Islet of Langerhans (tissue), 1 donor: ENCODE data around the gene ADCY9.
"Not testable (repeated sequence)": the region's sequence is repeated elsewhere in the genome, so short reads cannot be mapped to it uniquely, and the experiment has no call there.

ENCODE experiments used
- FAIRE-seq: peaks from one replicate; lab custom pipeline; 2011; peaks lifted over from hg19 to GRCh38; lab: Jason Lieb, UNC

Gene ADCY9

DNA sequence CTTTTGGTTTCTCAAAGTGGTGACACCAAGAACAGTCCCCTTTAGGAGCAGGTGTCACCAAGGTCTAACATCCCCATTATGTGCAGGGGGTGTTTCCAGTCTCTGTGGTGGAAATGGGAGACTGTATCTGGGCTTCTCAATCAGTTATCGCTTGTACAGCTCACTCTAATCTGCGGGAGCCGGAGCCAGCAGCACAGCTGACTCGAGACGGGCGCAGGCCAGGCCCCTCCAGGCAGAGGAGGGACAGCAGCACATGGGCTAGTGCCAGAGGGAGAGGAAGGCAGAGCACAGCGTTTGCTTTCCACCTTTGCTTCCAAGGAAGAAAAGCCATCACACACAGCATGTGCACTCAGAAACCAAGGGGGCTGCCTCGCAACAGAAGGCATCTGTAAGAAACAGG, 144.5 kb downstream of the ADCY9 start:
- no peak for FAIRE-seq

DNA sequence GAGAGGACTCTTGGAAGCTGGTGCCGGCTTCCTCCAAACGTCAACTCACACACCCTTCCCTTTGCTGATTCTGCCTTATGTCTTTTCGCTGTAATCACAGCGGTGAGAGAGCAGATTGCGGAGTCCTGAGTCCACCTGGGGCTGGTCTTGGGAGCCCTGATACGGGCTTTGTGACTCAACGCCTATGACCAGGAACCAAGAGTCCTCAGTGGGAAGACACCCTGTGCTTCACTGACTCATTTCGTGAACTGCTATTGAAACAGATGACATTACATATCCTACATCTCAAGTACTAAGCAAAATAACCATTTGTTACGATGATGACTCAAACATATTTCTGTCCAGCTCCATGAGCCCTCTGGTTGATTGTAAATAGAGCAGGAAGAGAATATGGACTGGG, 145.0 kb downstream of the ADCY9 start:
- no peak for FAIRE-seq

DNA sequence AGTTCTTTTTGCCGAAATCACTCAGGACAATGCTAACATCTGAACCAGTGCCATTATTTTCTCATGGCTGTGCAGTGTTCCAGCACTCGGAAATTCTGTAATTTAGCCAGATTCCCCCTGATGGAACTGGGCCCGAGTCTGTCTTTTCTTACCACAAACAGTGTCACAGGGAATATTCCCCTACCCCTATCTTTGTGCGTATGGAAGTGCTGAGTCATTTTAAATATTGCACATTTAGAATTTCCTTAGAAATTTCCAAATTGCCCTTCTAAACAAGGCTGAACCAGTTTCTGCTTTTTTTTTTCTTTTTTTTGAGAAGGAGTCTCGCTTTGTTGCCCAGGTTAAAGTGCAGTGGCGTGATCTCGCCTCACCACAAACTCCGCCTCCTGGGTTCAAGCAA, 147.7 kb downstream of the ADCY9 start:
- no peak for FAIRE-seq

DNA sequence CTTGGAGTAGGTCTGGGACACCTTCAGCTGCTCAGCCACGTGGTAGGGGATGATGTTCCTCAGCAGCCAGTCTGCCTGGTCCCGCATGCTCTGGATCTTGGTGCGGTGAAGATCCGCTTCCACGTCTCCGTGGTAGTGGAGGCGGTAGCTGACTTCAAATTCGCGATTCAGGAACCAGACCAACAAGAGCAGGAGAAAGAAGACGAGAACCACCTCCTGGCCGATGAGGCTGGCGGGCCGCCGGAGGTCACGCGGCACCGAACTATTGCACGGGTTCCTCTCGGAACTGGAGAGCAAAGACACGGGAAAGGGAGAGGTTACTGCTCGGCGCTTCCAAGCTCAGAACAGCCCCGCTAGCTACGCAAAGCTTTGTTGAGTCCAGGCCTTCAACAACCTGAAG, 149.6 kb downstream of the ADCY9 start:
- FAIRE-seq: no peak

DNA sequence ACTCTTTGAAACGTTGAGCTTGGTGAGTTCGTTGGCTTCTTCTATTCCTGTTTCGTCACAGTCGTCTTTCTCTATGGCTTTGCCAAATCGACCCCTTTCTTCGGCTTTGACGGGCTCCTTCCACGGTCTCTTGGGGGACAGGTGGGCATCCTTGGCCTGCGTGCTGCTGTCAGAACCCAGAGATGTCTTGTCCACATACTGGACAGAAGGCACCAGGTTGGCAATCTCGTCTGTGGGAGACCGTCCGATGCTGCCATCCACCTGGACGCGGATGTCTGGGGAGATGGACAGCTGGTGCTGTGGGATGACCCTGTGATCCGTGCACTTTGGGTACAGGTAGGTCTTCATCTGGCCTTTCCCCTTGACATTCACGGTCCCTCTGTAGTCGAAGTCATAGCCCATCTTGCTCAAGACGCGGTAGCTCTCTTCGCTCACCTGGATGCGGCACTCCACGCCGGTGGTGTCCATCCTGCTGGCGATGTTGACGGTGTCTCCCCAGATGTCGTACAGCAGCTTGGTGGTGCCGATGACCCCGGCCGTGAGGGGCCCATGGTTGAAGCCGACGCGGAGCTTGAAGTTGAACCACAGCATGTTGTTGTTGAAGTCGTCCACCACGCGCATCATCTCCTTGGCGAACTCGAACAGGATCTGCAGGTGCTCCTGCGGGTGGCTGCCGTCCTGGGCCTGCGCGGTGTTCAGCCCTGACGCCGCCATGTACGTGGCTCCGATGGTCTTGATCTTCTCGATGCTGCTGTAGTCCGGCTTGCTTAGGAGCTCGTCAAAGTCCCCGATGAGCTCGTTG, 150.3 kb downstream of the ADCY9 start:
- FAIRE-seq: no peak

DNA sequence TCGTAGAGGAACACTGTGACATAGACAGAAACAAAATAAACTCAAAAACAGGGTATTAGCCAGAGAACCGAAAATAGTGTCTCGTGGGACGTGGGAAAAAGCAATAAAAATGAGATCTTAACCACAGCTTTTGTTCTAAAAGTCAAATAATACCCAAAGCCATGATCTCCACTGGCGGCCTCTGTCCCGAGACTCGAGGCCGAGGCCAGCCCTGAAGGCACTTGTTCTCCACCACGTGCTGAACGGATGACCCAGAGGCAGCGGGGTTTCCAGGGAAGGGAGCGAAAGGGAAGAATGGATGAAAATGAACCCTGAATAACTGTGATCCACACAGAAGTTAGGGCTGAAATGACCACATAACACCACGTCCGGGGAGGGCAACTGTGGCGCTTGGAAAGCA, 150.9 kb downstream of the ADCY9 start:
- FAIRE-seq: no peak

DNA sequence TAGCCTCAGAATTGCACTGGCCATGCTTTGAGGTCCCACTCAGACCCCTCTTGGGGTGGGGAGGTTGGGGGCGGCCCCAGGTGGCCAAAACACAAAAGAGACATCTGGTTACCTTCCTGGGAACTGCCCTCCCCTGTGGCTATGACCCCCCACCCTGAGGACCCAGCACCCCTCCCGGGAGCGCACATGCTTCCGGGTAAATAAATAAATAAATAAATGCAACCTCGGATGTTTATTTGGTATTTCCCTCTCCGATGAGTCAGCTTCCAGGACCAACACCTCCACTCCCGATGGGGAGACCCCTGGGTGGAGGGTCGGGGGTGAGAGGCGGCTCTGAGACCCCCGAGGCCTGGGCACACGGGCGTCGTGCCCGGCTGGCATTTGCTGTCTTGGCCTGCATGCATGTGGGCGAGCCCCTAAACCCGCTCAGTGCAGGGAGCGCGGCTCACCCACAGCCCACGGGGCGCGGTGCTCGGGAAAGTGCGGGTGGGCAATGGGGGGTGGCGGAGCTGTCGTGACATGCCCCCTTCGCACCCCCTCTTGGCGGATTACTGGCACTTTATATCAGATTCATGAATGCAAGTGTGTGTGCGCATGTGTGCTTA, 151.5 kb downstream of the ADCY9 start:
- FAIRE-seq: no peak

DNA sequence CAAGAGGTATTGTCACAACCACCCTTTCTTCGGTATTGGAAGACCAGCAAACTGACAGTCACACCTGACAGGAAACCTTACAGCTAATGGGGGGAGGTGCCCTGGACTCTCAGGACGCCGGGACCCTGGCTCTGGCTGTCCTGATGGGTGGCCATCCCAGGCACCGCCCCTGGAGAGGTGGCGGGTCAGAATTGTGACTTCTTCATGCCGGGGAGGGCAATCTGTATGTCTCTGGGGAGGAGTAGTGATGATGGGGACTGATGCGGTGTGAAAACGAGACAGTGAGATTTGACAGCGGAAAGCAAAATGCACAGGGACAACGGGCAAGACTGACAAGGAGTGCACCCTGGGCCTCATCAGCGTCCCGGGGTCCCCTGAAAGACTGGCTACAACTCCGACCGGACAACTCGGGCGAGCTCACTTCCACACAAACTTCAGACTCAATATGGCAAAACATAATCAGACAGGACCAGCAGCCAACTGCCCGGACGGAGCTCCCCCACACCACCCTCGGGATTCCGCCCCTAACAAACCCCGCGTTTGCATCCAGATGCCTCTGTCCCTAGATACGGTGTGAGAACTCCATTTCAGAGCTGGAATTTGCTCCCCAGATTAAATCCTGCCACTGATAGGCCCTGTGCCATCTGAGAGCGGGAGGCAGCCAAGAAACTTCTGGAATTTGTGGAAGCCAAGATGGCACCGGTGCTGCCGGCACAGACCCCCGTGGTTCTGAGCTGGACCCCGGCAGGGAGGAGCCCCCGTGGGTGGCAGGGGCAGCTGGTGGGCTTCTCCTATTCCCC, 152.2 kb downstream of the ADCY9 start:
- FAIRE-seq: no peak

DNA sequence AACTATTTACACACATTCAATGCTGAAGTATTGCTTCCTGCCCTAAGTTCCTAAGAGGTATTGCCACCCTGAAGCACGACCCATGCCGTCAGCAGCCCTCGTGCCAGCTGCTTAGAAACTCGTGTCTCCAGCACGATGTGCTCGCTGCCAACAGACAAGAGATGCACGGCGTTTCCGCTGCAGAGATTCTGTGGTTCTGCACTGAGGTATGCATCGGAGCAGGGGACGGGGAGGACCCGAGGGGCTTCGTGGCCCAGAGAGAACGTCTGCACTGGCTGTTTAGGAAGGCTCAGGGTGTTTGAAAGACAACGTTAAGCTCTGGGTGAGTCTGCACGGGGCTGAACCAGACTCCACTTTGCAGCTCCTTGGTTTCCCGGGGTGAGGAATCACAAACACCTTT, 153.0 kb downstream of the ADCY9 start:
- FAIRE-seq: no peak

DNA sequence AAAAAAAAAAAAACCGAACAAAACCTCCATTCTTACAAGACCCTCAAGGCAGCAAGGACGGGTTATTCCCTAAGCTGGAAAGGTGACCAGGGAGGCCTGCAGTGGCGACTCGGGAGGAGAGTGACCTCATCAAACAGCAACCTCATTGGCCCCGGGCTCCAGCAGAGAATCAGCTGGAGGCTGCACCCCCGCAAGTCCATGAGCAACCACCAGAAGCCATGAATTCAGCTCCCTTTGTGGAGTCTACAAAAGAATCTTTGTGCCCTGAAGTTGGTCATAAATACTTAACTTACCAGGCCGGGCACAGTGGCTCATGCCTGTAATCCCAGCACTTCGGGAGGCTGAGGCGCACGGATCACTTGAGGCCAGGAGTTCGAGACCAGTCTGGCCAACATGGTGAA, 154.8 kb downstream of the ADCY9 start:
- no peak for FAIRE-seq

DNA sequence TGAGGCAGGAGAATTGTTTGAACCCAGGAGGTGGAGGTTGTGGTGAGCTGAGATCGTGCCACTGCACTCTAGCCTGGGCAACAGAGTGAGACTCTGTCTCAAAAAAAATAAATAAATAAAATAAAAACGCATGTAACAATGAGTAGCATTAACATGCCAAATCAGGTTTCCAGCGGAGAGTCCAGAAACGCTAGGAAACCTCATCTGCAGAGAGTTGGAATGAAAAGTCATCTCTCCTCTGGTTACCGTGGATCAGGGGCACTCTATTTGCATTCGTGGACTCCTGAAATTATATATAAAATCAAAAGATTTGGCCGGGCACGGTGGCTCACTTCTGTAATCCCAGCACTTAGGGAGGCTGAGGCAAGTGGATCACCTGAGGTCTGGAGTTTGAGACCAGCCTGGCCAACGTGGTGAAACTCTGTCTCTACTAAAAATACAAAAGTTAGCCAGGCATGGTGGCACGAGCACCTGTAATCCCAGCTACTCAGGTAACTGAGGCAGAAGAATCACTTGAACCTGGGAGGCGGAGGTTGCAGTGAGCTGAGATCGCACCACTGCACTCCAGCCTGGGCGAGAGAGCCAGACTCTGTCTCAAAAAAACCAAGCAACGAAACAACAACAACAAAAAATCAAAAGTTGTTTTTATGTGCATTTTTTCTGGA, 156.2 kb downstream of the ADCY9 start:
- FAIRE-seq: not testable (repeated sequence)

DNA sequence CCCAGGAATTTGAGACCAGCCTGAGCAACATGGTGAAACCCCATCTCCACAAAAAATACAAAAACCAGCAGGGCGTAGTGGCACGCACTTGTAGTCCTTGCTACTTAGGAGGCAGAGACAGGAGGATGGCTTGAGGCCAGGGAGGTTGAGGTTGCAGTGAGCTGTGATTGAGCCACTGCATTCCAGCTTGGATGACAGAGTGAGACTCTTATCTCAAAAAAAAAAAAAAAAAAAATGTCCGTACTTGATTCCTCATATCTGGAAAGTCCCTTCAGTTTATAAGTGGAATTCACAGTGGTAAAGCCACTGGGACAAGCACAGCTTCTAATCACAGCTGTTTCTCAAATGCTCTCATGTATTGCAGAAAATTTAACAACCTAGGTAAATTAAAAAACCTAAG, 157.1 kb downstream of the ADCY9 start:
- FAIRE-seq: no peak

DNA sequence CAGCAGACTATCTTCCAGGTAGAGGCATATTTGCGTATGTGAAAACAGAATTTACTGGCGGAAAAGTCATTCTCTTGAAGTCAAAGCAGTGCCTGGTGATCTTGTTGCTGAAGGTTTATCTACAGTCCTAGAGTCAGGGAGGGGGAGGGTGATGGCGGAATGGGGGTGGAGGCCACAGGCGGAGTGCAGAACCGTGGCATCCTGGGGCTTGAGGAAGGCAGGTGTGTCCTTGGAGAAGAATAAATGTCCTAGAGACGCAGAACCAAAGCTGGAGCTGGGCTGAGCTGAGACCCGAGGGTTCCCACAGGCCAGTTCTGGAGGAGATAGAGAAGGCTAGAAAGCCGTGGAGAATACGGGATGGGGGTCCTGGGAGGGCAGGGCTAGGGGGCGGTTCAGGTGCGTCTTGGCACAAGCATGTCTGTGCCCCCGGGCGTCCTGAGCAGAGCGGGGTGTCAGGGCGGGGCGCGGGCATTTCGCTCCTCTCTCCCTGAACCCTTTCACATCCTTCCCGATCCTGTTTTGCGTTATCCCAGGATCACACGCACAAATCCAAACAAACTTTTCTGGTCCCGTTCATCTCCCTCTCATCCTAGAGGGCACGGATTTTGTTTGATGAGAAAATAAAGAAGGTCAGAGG, 158.8 kb downstream of the ADCY9 start:
- no peak for FAIRE-seq

DNA sequence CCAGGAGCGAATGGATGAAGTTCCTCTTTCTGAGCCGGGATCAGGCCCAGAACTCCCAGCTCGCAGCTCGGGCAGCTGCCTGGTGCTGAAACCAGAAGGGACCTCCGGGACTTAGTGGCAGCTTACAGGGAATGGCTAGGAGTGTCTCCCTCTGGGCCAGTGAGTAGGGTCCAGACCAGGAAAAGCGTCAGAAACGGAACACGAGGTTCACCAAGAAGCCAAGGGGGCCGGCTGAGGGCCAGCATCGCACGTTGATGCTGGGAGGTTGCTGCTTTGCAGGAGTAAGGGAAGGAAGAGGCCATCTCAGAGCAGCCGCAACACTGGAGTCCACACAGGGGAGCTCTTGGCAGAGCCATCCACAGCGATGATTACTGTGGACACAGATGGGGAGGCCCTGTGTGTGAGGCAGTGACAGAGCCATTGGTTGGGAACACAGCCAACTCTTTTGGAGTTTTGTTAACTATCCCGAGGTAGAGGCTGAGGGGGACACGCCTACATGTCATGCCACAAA, 161.8 kb downstream of the ADCY9 start:
- FAIRE-seq: no peak

DNA sequence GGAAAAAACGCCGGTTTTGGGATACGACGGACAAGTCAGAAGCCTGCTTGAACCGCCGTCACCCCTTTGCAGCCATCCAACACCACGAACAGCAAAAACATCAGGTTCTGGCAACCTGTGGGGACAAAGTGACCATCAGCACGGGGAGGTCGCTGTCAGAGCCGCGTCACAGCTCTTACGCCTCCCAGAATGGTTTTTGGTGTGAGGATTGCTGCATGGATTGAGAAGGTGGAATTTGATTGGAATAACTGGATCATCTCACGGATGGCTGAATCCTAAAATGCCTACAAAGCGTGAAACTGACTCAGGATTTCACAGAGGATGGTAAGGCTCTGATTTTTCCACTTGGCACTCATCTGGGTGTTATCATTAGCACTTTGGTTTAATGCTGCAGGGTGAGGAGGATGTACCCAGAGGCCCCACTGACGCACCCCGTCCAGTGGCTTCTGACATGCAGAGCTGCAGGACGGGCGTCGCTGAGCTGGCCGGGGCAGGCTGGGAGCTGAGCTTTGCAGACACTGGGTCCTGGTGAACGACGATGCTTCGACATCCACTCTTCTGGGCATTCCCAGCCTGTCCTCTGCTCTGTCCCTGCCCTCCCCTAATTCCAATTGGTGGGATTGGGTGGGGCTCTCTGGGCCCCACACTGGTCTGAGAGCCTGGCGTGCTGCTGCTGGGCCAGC, 162.4 kb downstream of the ADCY9 start:
- no peak for FAIRE-seq

DNA sequence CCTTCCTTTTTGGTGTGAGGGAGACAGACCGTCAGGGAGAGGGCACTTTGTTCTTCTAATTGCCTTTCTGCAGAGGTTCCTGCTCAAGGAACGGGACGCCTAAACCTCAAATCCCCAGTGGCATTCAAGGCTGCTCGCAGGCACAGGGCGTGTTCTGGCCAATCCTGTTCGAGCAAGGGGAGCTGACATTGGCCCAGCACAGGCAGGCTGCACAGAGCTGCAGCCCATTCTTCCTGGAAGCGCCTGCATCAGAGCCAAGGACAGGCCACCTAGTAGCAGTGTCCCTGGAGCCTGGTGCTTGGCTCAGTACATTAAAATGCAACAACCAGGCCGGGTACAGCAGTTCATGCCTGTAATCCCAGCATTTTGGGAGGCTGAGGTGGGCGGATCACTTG, 163.5 kb downstream of the ADCY9 start:
- no peak for FAIRE-seq

DNA sequence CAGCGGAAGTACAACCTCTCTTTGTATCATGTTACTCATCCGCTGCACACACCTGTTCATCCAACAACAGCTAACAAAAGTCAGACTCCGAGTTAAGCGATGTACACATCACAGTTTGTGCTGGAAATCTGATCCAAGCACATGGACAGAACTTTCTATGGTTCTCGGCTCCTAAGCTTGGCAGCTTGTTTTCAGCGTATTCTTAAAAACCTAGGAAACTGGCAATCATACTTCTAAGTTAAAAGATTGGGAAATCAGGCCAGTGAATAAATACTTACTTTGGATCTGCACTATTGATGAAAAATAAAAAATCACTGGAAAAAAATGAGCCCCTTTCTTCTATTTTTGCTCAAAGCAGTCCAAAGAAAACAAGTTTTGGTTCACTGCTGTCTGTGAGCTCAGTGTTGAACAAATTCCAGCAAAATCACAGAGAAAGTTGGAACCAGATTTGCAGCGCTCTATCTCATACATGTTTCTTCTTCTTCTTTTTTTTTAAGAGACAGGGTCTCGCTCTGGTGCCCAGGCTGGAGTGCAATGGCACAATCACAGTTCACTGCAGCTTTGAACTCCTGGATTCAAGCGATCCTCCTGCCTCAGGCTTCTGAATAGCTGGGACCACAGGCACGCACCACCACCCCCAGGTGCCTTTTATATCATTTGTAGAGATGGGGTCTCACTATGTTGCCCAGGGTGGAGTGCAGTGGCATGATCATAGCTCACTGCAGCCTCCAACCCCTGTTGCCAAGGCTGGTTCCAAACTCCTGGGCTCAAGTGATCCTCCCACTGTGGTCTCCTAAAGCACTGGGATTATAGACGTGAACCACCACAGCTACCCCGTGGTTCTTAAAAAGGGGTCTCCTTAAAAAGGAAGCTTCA, 164.1 kb downstream of the ADCY9 start:
- no peak for FAIRE-seq

DNA sequence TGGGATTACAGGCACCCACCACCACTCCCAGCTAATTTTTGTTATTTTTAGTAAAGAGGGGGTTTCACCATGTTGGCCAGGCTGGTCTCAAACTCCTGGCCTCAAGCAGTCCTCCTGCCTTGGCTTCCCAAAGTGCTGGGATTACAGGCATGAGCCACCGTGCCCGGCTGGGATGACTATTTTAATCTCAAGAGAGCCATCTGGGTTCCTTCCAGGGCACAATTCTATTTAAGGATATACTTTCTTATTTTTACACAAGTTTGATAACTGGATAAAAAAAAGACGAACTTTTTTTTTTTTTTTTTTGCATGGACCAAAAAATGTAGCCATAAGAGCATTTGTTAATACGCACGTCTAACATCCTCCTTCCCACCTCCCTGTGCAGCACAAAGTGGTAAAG, 164.9 kb downstream of the ADCY9 start:
- not testable (repeated sequence) for FAIRE-seq

DNA sequence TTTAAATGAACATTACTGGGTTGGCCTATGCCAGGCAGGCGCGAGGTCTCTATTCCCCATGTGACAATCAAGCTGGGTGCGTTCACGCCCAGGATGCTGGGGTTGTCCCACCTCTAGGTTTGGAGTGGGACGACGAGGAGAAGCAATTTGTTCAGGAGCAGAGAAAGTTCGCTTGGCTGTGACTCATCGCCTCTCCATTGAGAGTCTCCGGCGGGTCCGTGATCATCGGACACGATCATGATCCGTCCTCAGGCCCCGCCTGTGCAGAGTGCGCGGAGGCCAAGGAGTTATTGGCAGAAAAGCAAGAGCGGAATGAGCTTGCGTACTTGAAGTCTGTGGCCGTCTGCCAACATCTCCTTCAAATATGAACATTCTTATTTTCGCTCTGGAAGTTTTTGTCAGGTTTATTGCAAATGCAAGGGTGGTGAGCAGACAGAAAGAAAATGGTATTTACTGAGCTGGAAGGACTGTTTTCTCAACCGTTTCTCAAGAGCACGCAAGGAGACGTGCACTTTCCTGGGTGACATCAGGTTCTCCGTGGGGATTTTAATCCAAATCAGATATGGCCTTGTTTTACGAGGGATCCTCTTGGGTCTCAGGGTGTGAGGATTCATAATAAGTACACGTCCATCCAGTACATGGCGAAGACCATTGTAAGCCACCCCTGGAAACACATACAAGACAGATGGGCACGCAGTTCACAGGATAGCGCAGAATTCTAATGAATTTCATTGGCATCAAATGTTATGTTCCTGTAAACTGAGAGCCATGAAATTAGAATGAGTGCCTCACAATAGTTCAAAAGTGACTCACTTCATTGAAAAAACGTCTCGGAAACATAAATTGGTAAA, 165.7 kb downstream of the ADCY9 start:
- FAIRE-seq: no peak

DNA sequence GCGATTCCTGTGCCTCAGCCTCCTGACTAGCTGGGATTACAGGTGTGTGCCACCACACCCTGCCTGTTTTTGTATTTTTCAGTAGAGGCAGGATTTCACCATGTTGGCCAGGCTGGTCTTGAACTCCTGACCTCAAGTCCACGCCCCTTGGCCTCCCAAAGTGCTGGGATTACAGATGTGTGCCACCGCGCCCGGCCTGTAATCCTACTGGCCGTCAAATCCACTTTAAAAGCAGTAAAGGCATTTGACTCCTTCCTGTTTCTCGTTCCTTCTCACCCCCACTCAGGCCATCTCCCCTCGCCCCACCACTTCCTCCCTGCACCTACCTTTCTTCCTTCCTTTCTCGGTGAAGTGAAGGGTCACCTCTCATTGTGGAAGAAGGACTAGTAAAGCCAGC, 166.3 kb downstream of the ADCY9 start:
- FAIRE-seq: no peak
